Transverse colon (tissue), 3 donors: Measurements from ENCODE around the gene FAM83D.

ENCODE experiments used
- EP300 ChIP-seq: sonication (generic); formaldehyde crosslinking; IDR thresholded peaks from one replicate; pipeline ENCODE4 v1.6.1; 2017; ENCODE audit warnings: antibody characterized with exemption, low read depth
- POLR2A ChIP-seq: fragments of 450-650 bp; IDR thresholded peaks from one replicate; pipeline ENCODE4 v1.6.1; 2016; ENCODE audit warnings: antibody characterized with exemption, mild to moderate bottlenecking, moderate library complexity
- TF ChIP-seq, protein P1 (sequence below), 5 experiments: fragments of 200-600 bp in 3 of 5; fragments of 450-650 bp in 2 of 5; sonication (generic) in 3 of 5; IDR thresholded peaks; 1 replicate in 2 of 5; 2 replicates in 3 of 5; pipeline ENCODE4 v1.5.1; 2016 to 2017; ENCODE audit warnings: antibody characterized with exemption in 5 of 5, inconsistent platforms in 3 of 5, mild to moderate bottlenecking in 2 of 5, moderate library complexity in 1 of 5

DNA sequence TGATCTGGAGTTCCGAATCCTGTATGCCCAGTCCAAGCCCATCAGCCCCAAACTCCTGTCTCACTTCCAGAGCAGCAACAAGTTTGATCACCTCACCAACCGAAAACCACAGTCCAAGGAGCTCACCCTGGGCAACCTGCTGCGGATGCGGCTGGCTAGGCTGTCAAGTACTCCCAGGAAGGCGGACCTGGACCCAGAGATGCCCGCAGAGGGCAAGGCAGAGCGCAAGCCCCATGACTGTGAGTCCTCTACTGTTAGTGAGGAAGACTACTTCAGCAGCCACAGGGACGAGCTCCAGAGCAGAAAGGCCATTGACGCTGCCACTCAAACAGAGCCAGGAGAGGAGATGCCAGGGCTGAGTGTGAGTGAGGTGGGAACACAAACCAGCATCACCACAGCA is 25.4 kb downstream of the FAM83D start:
- TF ChIP-seq POLR2A (no peak), EP300 (no peak)
- TF ChIP-seq, protein P1, sequence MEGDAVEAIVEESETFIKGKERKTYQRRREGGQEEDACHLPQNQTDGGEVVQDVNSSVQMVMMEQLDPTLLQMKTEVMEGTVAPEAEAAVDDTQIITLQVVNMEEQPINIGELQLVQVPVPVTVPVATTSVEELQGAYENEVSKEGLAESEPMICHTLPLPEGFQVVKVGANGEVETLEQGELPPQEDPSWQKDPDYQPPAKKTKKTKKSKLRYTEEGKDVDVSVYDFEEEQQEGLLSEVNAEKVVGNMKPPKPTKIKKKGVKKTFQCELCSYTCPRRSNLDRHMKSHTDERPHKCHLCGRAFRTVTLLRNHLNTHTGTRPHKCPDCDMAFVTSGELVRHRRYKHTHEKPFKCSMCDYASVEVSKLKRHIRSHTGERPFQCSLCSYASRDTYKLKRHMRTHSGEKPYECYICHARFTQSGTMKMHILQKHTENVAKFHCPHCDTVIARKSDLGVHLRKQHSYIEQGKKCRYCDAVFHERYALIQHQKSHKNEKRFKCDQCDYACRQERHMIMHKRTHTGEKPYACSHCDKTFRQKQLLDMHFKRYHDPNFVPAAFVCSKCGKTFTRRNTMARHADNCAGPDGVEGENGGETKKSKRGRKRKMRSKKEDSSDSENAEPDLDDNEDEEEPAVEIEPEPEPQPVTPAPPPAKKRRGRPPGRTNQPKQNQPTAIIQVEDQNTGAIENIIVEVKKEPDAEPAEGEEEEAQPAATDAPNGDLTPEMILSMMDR (IDR thresholded peaks at IDR 0.05), result no peak
